Vagina (tissue), 2 donors: Measurements from ENCODE around the gene UTS2B. TPM values are rescaled to one million over a fixed set of nuclear protein-coding genes. Genes with fewer than 3 reads are reported as not detected.

Experiments used
- DNase-seq, 2 donors: peaks; one replicate each; pipeline ENCODE4 v3.0.0-alpha.2; 2017; ENCODE audit errors: extremely low spot score in 2 of 2
- H3K27ac ChIP-seq: fragments of 200-600 bp; sonication (generic); one replicate; pipeline ENCODE4 v1.5.1; 2019
- H3K27me3 ChIP-seq: fragments of 200-600 bp; sonication (generic); one replicate; pipeline ENCODE4 v1.5.1; 2019
- H3K36me3 ChIP-seq, 2 donors: fragments of 200-600 bp; sonication (generic); one replicate each; pipeline ENCODE4 v1.5.1; 2017 to 2019
- H3K4me1 ChIP-seq: fragments of 200-600 bp; sonication (generic); one replicate; pipeline ENCODE4 v1.5.1; 2019
- H3K4me3 ChIP-seq, 2 donors: fragments of 200-600 bp; sonication (generic); 1 replicate in 1 of 2; 2 replicates in 1 of 2; pipeline ENCODE4 v1.5.1; 2016 to 2019
- H3K9me3 ChIP-seq: fragments of 200-600 bp; sonication (generic); one replicate; pipeline ENCODE4 v1.5.1; 2019
- CTCF ChIP-seq, 3 experiments: fragments of 450-650 bp in 2 of 3; fragments of 200-600 bp in 1 of 3; sonication (generic) in 1 of 3; IDR thresholded peaks; one replicate each; pipeline ENCODE4 v1.5.1; 2017 to 2019; ENCODE audit warnings: antibody characterized with exemption in 3 of 3, mild to moderate bottlenecking in 2 of 3, moderate library complexity in 2 of 3
- POLR2A ChIP-seq, 2 donors: fragments of 450-650 bp; IDR thresholded peaks; one replicate each; pipeline ENCODE4 v1.6.1; 2017; ENCODE audit warnings: antibody characterized with exemption in 2 of 2, mild to moderate bottlenecking in 2 of 2, moderate library complexity in 2 of 2
- POLR2AphosphoS5 ChIP-seq, 2 donors: sonication (generic); formaldehyde crosslinking; IDR thresholded peaks; one replicate each; pipeline ENCODE4 v1.9.0; 2017; ENCODE audit warnings: antibody characterized with exemption in 2 of 2, mild to moderate bottlenecking in 2 of 2, low read depth in 1 of 2; ENCODE audit not compliant: insufficient read depth in 1 of 2
- intact Hi-C: fragments of 100-400 bp; cut with DNase I; formaldehyde crosslinking; loops from one replicate; pipeline ENCODE4 v1.15.1; 2023
- total RNA-seq: library from RNA; depleted of rRNA; stranded (reverse); fragments of >200 nt; gene quantifications from one replicate; pipeline ENCODE4 v1.2.3, GENCODE V29; 2016

UTS2B gene
- total RNA-seq, 1 donor from 2014 or later: 1.7 TPM

GRCh38 chr3:191300422-191300821 is 29.9 kb downstream of the UTS2B start:
- TF ChIP-seq CTCF (IDR thresholded peaks at IDR 0.05): no peak
- no peak for TF ChIP-seq POLR2AphosphoS5 (IDR thresholded peaks at IDR 0.05; ENCODE audit: insufficient read depth in 1 of 2, low read depth in 1 of 2)
- TF ChIP-seq POLR2A (IDR thresholded peaks at IDR 0.05): no peak
- H3K36me3 ChIP-seq: no peaks in the 10 kb centered on the region
- intact Hi-C loops: loop anchor here (1.0 kb wide), 1 partner anchor 17 kb away; no protein-coding TSS in a partner anchor
- no peaks in the 10 kb centered on the region for H3K27me3 ChIP-seq
- no peak for DNase-seq
- H3K27ac ChIP-seq: no peak overlapping the region
- no peaks in the 10 kb centered on the region for H3K4me1 ChIP-seq
- H3K4me3 ChIP-seq: no peak overlapping the region
- H3K9me3 ChIP-seq: no peaks in the 10 kb centered on the region

GRCh38 chr3:191298846-191299245 is 31.5 kb downstream of the UTS2B start:
- intact Hi-C loops: no loop called here
- Histone ChIP-seq H3K4me3 (no peak overlapping the region), H3K27me3 (no peaks in the 10 kb centered on the region), H3K9me3 (no peaks in the 10 kb centered on the region), H3K27ac (no peak overlapping the region), H3K36me3 (no peaks in the 10 kb centered on the region), H3K4me1 (no peaks in the 10 kb centered on the region)
- no peak for DNase-seq
- no peak for TF ChIP-seq POLR2AphosphoS5 (IDR thresholded peaks at IDR 0.05; ENCODE audit: insufficient read depth in 1 of 2, low read depth in 1 of 2)
- TF ChIP-seq CTCF (IDR thresholded peaks at IDR 0.05): no peak
- no peak for TF ChIP-seq POLR2A (IDR thresholded peaks at IDR 0.05)

- TF ChIP-seq POLR2A (IDR thresholded peaks at IDR 0.05): no peak
- no peak for TF ChIP-seq CTCF (IDR thresholded peaks at IDR 0.05)
- no peak for TF ChIP-seq POLR2AphosphoS5 (IDR thresholded peaks at IDR 0.05; ENCODE audit: insufficient read depth in 1 of 2, low read depth in 1 of 2)
- Histone ChIP-seq H3K27me3 (no peaks in the 10 kb centered on the region), H3K4me3 (no peak overlapping the region), H3K9me3 (no peaks in the 10 kb centered on the region), H3K36me3 (no peaks in the 10 kb centered on the region), H3K27ac (no peak overlapping the region), H3K4me1 (no peaks in the 10 kb centered on the region)
- intact Hi-C loops: no loop called here
- DNase-seq: no peak
Measured at GRCh38 chr3:191296041-191296541, 34.2 kb downstream of the UTS2B start.

- no peak overlapping the region for H3K4me3 ChIP-seq
- intact Hi-C loops: no loop called here
- no peaks in the 10 kb centered on the region for H3K27me3 ChIP-seq
- no peak overlapping the region for H3K27ac ChIP-seq
- no peaks in the 10 kb centered on the region for H3K4me1 ChIP-seq
- no peak for TF ChIP-seq POLR2AphosphoS5 (IDR thresholded peaks at IDR 0.05; ENCODE audit: insufficient read depth in 1 of 2, low read depth in 1 of 2)
- TF ChIP-seq POLR2A (IDR thresholded peaks at IDR 0.05): no peak
- TF ChIP-seq CTCF (IDR thresholded peaks at IDR 0.05): no peak
- no peaks in the 10 kb centered on the region for H3K36me3 ChIP-seq
- no peak for DNase-seq
- H3K9me3 ChIP-seq: no peaks in the 10 kb centered on the region
Measured at GRCh38 chr3:191294291-191294690, 36.0 kb downstream of the UTS2B start.

- intact Hi-C loops: no loop called here
- no peak overlapping the region for H3K27ac ChIP-seq
- TF ChIP-seq CTCF (IDR thresholded peaks at IDR 0.05) (no peak), POLR2A (IDR thresholded peaks at IDR 0.05) (no peak), POLR2AphosphoS5 (IDR thresholded peaks at IDR 0.05; ENCODE audit: insufficient read depth in 1 of 2, low read depth in 1 of 2) (no peak)
- H3K27me3 ChIP-seq: no peaks in the 10 kb centered on the region
- no peak overlapping the region for H3K4me3 ChIP-seq
- no peaks in the 10 kb centered on the region for H3K9me3 ChIP-seq
- no peaks in the 10 kb centered on the region for H3K4me1 ChIP-seq
- H3K36me3 ChIP-seq: no peaks in the 10 kb centered on the region
- no peak for DNase-seq
Measured at GRCh38 chr3:191292243-191293015, 37.9 kb downstream of the UTS2B start.
